ENCODE data around the gene FAM136A. TPM values are rescaled to one million over a fixed set of nuclear protein-coding genes. Genes with fewer than 3 reads are reported as not detected.
A peak's percentile ranks its signal among the peaks of the same experiment; 100 is the strongest.
"Not testable (repeated sequence)": the region's sequence is repeated elsewhere in the genome, so short reads cannot be mapped to it uniquely, and the experiment has no call there.

The FAM136A gene
- polyA plus RNA-seq, 1 of the 3 experiments (the other 2 are of a cell fraction): 43.3 TPM

DNA sequence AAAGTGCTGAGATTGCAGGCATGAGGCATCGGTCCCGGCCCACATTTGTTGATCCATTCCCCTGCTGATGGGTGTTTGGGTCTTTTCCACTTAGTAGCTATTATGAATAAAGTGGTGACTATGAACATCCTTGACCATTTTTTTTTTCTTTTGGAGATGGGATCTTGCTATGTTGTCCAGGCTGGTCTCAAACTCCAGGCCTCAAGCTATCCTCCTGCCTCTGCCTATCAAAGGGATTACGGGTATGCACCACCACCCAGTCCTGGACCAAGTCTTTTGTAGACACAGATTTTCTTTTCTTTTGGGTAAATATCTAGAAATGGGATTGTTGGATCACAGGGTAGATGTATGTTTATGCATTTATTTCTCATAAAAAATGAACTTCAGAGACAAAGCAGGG, 1.3 kb upstream of the FAM136A start:
- ChIA-PET CTCF (interaction anchor here (0.6 to 9.2 kb wide), 31 partner anchors 10 to 644 kb away, joined by 3 to 134 read pairs (median 5); partner anchors contain the start of genes ADD2, FIGLA and SNRPG), POLR2A (interaction anchor here (1.0 to 1.5 kb wide), 2 partner anchors 10 to 45 kb away, joined by 3 to 10 read pairs; partner anchors contain the start of genes PCYOX1 and SNRPG)
- no peak for TF ChIP-seq TEAD4 (IDR thresholded peaks at IDR 0.05; ENCODE audit: borderline replicate concordance, insufficient read depth)
- TF ChIP-seq FOSL2 (IDR thresholded peaks at IDR 0.05; ENCODE audit: borderline replicate concordance, low read depth): no peak
- TF ChIP-seq EP300 (IDR thresholded peaks at IDR 0.05; ENCODE audit: borderline replicate concordance in 1 of 2, low read depth in 1 of 2, low read length in 1 of 2): no peak
- TF ChIP-seq SMC3 (IDR thresholded peaks at IDR 0.05; ENCODE audit: low read depth, low read length): no peak
- TF ChIP-seq NFIC (IDR thresholded peaks at IDR 0.05; ENCODE audit: borderline replicate concordance): no peak
- no peaks in the 10 kb centered on the region for H3K9me3 ChIP-seq
- H3K4me1 ChIP-seq (ENCODE audit: control insufficient read depth in 1 of 2, insufficient read depth in 2 of 2, low read depth in 1 of 2, low read length in 1 of 2): peaks cover 6 to 9% of the 10 kb centered on the region in 2 experiments; a peak in 1 of 4 replicates
- H3K4me2 ChIP-seq: no peak overlapping the region
- H3K27ac ChIP-seq (ENCODE audit: low read depth in 2 of 2, low read length in 1 of 2): no peak overlapping the region
- no peaks in the 10 kb centered on the region for H3K9me2 ChIP-seq
- H3K4me3 ChIP-seq (ENCODE audit: low read depth in 2 of 2, low read length in 1 of 2): no peak overlapping the region
- H3K9ac ChIP-seq: no peak overlapping the region
- 72% methylated on average over 3 of the region's 3 CpGs for WGBS (ENCODE audit: low lambda C conversion rate)
- H3K36me3 ChIP-seq (replicated peaks in 1 of 2; ENCODE audit: control insufficient read depth in 1 of 2, insufficient read depth in 2 of 2, low read length in 1 of 2): peaks cover 7 to 16% of the 10 kb centered on the region in 2 experiments
- no peaks in the 10 kb centered on the region for H3K27me3 ChIP-seq (ENCODE audit: insufficient read depth)
- H3K79me2 ChIP-seq (ENCODE audit: insufficient read depth): peaks cover 16% of the 10 kb centered on the region; the same call in 1 of the 2 replicates
- no peaks in the 10 kb centered on the region for H4K20me1 ChIP-seq (ENCODE audit: insufficient read depth)
- peaks cover 4% of the 10 kb centered on the region for H3F3A ChIP-seq (replicated peaks; ENCODE audit: insufficient read depth)
- no peak overlapping the region for H2AFZ ChIP-seq (ENCODE audit: low read depth)
- no peak for DNase-seq

DNA sequence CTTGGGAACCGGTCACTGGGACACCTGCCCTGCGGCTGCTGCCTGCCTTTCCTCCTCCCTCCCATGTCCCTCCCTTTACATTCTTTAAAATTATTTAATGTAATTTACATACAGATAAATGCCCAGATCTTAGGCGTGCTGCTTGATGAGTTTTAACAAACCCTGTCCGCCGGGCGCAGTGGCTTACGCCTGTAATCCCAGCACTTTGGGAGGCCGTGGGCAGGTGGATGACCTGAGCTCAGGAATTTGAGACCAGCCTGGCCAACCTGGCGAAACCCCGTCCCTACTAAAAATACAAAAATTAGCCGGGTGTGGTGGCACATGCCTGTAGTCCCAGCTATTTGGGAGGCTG, 304 bp upstream of the FAM136A start:
- peak overlapping the region; percentile 99; the same call in 1 of the 2 replicates for H3K4me2 ChIP-seq
- not testable (repeated sequence) for H3K9me3 ChIP-seq; DNase-seq; H4K20me1 ChIP-seq (ENCODE audit: insufficient read depth); H3K27ac ChIP-seq (ENCODE audit: low read depth in 2 of 2, low read length in 1 of 2); H3F3A ChIP-seq (replicated peaks; ENCODE audit: insufficient read depth); H2AFZ ChIP-seq (ENCODE audit: low read depth); H3K4me1 ChIP-seq (ENCODE audit: control insufficient read depth in 1 of 2, insufficient read depth in 2 of 2, low read depth in 1 of 2, low read length in 1 of 2); H3K9ac ChIP-seq; H3K27me3 ChIP-seq (ENCODE audit: insufficient read depth); H3K9me2 ChIP-seq
- WGBS (ENCODE audit: low lambda C conversion rate): 36% methylated on average over 11 of the region's 11 CpGs
- POLR2A ChIA-PET: interaction anchor here (0.7 to 2.0 kb wide), 5 partner anchors 9 to 389 kb away, joined by 3 to 14 read pairs (median 3); partner anchors contain the start of genes MXD1, PCYOX1 and SNRPG
- CTCF ChIA-PET: interaction anchor here (0.5 to 9.2 kb wide), 35 partner anchors 9 to 664 kb away, joined by 3 to 134 read pairs (median 5); partner anchors contain the start of genes ADD2, FIGLA and SNRPG
- H3K79me2 ChIP-seq (ENCODE audit: insufficient read depth): peaks cover 16% of the 10 kb centered on the region; the same call in 1 of the 2 replicates
- H3K4me3 ChIP-seq (ENCODE audit: low read depth in 2 of 2, low read length in 1 of 2): peak overlapping the region; percentile 82 to 97; a peak in 3 of 4 replicates
- H3K36me3 ChIP-seq (replicated peaks in 1 of 2; ENCODE audit: control insufficient read depth in 1 of 2, insufficient read depth in 2 of 2, low read length in 1 of 2): peaks cover 7 to 18% of the 10 kb centered on the region in 2 experiments

DNA sequence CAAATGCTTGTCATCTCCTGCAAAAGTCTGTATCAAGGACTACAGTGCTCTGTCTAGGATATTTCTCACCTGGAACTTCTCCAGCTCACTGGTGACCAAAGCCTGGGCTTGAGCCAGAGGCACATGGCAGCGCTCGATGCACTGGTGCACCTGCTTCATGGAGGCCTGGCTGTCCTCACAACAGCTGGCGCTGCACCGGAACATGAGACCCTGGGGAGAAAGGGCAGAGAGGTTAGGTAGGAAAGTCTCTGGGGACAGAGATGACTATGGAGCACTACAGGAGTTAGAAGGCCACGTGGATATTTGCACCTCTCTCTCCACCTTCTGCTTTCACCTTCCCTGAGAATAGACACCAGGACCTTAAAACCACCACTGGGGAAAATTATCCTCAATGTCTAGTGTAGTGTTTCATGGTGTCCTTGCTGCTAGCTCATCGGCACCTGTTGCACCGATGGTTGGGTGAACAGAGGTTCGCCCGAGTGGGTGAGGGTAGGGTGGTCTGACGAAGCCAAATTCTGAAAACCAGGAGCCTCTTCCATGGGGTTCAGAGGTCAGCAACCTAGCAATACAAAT, 1.0 kb downstream of the FAM136A start:
- peaks cover 7 to 27% of the 10 kb centered on the region in 2 experiments for H3K36me3 ChIP-seq (replicated peaks in 1 of 2; ENCODE audit: control insufficient read depth in 1 of 2, insufficient read depth in 2 of 2, low read length in 1 of 2)
- no peaks in the 10 kb centered on the region for H4K20me1 ChIP-seq (ENCODE audit: insufficient read depth)
- H3K79me2 ChIP-seq (ENCODE audit: insufficient read depth): peaks cover 16% of the 10 kb centered on the region; the same call in 1 of the 2 replicates
- H2AFZ ChIP-seq (ENCODE audit: low read depth): peak overlapping the region; percentile 93
- CTCF ChIA-PET: interaction anchor here (0.6 to 9.2 kb wide), 15 partner anchors 7 to 496 kb away, joined by 3 to 134 read pairs (median 4); partner anchors contain the start of genes FIGLA and SNRPG
- H3K27me3 ChIP-seq (ENCODE audit: insufficient read depth): no peaks in the 10 kb centered on the region
- 75% methylated on average over 6 of the region's 10 CpGs for WGBS (ENCODE audit: low lambda C conversion rate)
- no peak for TF ChIP-seq TEAD4 (IDR thresholded peaks at IDR 0.05; ENCODE audit: borderline replicate concordance, insufficient read depth)
- TF ChIP-seq MXI1 (IDR thresholded peaks at IDR 0.05; ENCODE audit: low read depth, low read length): no peak
- 0 out of 2 replicates have a peak, but pooled peaks have one; percentile 2 for TF ChIP-seq RAD21 (IDR thresholded peaks at IDR 0.05; ENCODE audit: low read length)
- TF ChIP-seq EZH2phosphoT487 (IDR thresholded peaks at IDR 0.05; ENCODE audit: borderline replicate concordance, low read depth): no peak
- peaks cover 6 to 9% of the 10 kb centered on the region in 2 experiments; a peak in 1 of 4 replicates for H3K4me1 ChIP-seq (ENCODE audit: control insufficient read depth in 1 of 2, insufficient read depth in 2 of 2, low read depth in 1 of 2, low read length in 1 of 2)
- H3K4me2 ChIP-seq: peak overlapping the region; percentile 99
- POLR2A ChIA-PET: interaction anchor here (1.2 to 2.0 kb wide), 2 partner anchors 8 to 309 kb away, joined by 3 to 14 read pairs; partner anchors contain the start of gene SNRPG
- H3K4me3 ChIP-seq (ENCODE audit: low read depth in 2 of 2, low read length in 1 of 2): peak overlapping the region; percentile 82 to 97
- H3F3A ChIP-seq (replicated peaks; ENCODE audit: insufficient read depth): peaks cover 10% of the 10 kb centered on the region
- no peaks in the 10 kb centered on the region for H3K9me2 ChIP-seq
- no peaks in the 10 kb centered on the region for H3K9me3 ChIP-seq
- peak overlapping the region; percentile 92 for H3K9ac ChIP-seq
- DNase-seq: no peak
- H3K27ac ChIP-seq (ENCODE audit: low read depth in 2 of 2, low read length in 1 of 2): peak overlapping the region; percentile 53 to 85

DNA sequence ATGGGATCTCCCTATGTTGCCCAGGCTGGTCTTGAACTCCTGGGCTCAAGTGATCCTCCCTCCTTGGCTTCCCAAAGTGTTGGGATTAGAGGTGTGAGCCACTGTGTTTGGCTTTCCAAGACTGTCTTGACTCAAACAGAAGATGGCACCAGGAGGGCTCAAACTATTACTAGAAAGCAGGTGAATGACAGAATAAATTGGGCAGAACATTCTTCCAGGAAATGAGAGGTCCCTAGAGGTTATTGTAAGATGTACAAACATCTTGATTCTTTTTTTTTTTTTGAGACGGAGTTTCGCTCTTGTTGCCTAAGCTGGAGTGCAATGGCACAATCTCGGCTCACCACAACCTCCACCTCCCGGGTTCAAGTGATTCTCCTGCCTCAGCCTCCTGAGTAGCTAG, 4.0 kb downstream of the FAM136A start:
- H3K4me1 ChIP-seq (ENCODE audit: control insufficient read depth in 1 of 2, insufficient read depth in 2 of 2, low read depth in 1 of 2, low read length in 1 of 2); POLR2A ChIA-PET; H3K27ac ChIP-seq (ENCODE audit: low read depth in 2 of 2, low read length in 1 of 2); H3K27me3 ChIP-seq (ENCODE audit: insufficient read depth); H3K4me3 ChIP-seq (ENCODE audit: low read depth in 2 of 2, low read length in 1 of 2); H3K9ac ChIP-seq; H3K9me2 ChIP-seq; DNase-seq; H3K4me2 ChIP-seq; H3K9me3 ChIP-seq; H2AFZ ChIP-seq (ENCODE audit: low read depth); H4K20me1 ChIP-seq (ENCODE audit: insufficient read depth): not testable (repeated sequence)
- CTCF ChIA-PET: interaction anchor here (9.2 kb wide), 1 partner anchor 319 kb away, joined by 134 read pairs; no protein-coding TSS in a partner anchor
- 98% methylated on average over 4 of the region's 4 CpGs for WGBS (ENCODE audit: low lambda C conversion rate)
- Histone ChIP-seq H3F3A (replicated peaks; ENCODE audit: insufficient read depth) (peaks cover 36% of the 10 kb centered on the region), H3K79me2 (ENCODE audit: insufficient read depth) (peaks cover 20% of the 10 kb centered on the region), H3K36me3 (replicated peaks in 1 of 2; ENCODE audit: control insufficient read depth in 1 of 2, insufficient read depth in 2 of 2, low read length in 1 of 2) (peaks cover 7 to 27% of the 10 kb centered on the region in 2 experiments)

Measured in SK-N-SH (cell line).